Esophagus (tissue), 2 donors: ENCODE measurements around the gene SLC25A47. TPM values are rescaled to one million over a fixed set of nuclear protein-coding genes. Genes with fewer than 3 reads are reported as not detected.
"Not testable (repeated sequence)": the region's sequence is repeated elsewhere in the genome, so short reads cannot be mapped to it uniquely, and the experiment has no call there.

Experiments used
- H3K27ac ChIP-seq, 2 donors: one replicate each; pipeline ENCODE4 v1.5.1; 2013; ENCODE audit warnings: low read depth in 2 of 2, mild to moderate bottlenecking in 2 of 2, inconsistent platforms in 1 of 2, low read length in 1 of 2, moderate library complexity in 1 of 2
- H3K27me3 ChIP-seq, 2 donors: one replicate each; pipeline ENCODE4 v1.6.1; 2013; ENCODE audit warnings: low read length in 2 of 2, control low read depth in 1 of 2, mild to moderate bottlenecking in 1 of 2; ENCODE audit not compliant: insufficient read depth in 2 of 2, control insufficient read depth in 1 of 2
- H3K36me3 ChIP-seq, 2 donors: one replicate each; pipeline ENCODE4 v1.6.1; 2013; ENCODE audit warnings: low read length in 1 of 2; ENCODE audit not compliant: control insufficient read depth in 2 of 2, insufficient read depth in 2 of 2
- H3K4me1 ChIP-seq, 2 donors: one replicate each; pipeline ENCODE4 v1.6.1; 2013; ENCODE audit warnings: low read length in 1 of 2; ENCODE audit not compliant: control insufficient read depth in 2 of 2, insufficient read depth in 2 of 2
- H3K4me3 ChIP-seq, 2 donors: one replicate each; pipeline ENCODE4 v1.5.1; 2013; ENCODE audit warnings: low read length in 2 of 2, mild to moderate bottlenecking in 2 of 2, low read depth in 1 of 2, moderate library complexity in 1 of 2
- H3K9me3 ChIP-seq, 2 donors: one replicate each; pipeline ENCODE4 v1.6.1; 2013; ENCODE audit warnings: mild to moderate bottlenecking in 2 of 2, low read depth in 1 of 2, low read length in 1 of 2, moderate library complexity in 1 of 2; ENCODE audit not compliant: control insufficient read depth in 2 of 2, insufficient read depth in 1 of 2
- WGBS, 2 donors: extraction: QIAGEN DNeasy Blood & Tissue Kit; methylation state at CpG; one replicate each; pipeline ENCODE4 v1.1.7; 2013; 5-methylcytosine and 5-hydroxymethylcytosine counted together
- polyA plus RNA-seq, 2 donors: library from polyadenylated mRNA; stranded (reverse); fragments of 200-250 nt; gene quantifications; one replicate each; pipeline ENCODE4 v1.2.3, GENCODE V29; 2013
- donor health status: healthy with polysubstance abuse.
- donor health status: Bipolar disorder and iron deficiency.

The SLC25A47 gene
- polyA plus RNA-seq, 2 donors, result 0.01 to 0.04 TPM

DNA sequence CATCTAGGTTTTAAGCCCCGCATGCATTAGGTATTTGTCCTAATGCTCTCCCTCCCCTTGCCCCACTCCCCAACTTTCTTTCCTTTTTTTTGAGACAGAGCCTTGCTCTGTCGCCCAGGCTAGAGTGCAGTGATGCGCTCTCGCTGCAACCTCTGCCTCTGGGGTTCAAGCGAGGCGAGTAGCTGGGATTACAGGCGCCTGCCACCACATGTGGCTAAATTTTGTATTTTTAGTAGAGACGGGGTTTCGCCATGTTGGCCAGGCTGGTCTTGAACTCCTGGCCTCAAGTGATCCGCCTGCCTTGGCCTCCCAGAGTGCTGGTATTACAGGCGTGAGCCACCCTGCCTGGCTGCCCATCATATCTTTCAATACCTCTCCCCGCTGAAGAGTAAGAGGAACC lies 19.7 kb downstream of the SLC25A47 start:
- H3K27me3 ChIP-seq, H3K4me1 ChIP-seq, H3K9me3 ChIP-seq, H3K27ac ChIP-seq, H3K4me3 ChIP-seq: not testable (repeated sequence)
- peaks cover 0 to 16% of the 10 kb centered on the region in 2 donors for H3K36me3 ChIP-seq
- 97% methylated on average over 12 of the region's 12 CpGs for WGBS, 2 donors

DNA sequence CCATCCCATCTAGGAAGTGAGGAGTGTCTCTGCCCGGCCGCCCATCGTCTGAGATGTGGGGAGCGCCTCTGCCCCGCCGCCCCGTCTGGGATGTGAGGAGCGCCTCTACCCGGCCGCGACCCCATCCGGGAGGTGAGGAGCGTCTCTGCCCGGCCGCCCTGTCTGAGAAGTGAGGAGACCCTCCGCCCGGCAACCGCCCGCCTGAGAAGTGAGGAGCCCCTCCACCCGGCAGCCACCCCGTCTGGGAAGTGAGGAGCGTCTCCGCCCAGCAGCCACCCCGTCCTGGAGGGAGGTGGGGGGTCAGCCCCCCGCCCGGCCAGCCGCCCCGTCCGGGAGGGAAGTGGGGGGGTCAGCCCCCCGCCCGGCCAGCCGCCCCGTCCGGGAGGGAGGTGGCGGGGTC lies 21.5 kb downstream of the SLC25A47 start:
- not testable (repeated sequence) for H3K27me3 ChIP-seq, H3K4me1 ChIP-seq, H3K9me3 ChIP-seq, H3K27ac ChIP-seq, H3K4me3 ChIP-seq
- 88 to 91% methylated on average over 6 to 31 of the region's 35 CpGs for WGBS, 2 donors
- peaks cover 6 to 26% of the 10 kb centered on the region in 2 donors for H3K36me3 ChIP-seq

DNA sequence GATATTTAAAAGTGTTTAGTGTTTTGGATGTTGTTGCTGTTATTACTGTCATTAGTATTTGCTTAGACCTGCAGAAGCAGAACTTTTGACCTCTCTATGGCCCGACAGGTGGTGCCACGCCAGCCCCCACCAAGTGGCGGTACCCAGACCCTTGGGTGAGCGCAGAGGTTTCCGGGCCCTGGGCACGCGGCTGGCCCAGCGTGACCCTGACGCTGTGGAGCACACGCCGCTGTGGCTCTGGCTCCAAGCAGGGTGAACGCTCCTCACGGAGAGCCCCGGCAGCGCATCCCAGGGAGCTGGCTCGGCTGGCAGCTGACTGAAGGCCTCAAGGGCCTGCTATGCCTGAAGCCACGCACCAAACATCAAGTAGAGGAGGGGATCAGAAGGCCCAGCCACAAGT lies 22.6 kb downstream of the SLC25A47 start:
- Histone ChIP-seq H3K27ac (no peak overlapping the region), H3K27me3 (no peaks in the 10 kb centered on the region), H3K4me3 (no peak overlapping the region), H3K4me1 (no peaks in the 10 kb centered on the region), H3K36me3 (peaks cover 10 to 26% of the 10 kb centered on the region in 2 donors), H3K9me3 (no peaks in the 10 kb centered on the region)
- 97 to 98% methylated on average over 17 of the region's 17 CpGs for WGBS, 2 donors

DNA sequence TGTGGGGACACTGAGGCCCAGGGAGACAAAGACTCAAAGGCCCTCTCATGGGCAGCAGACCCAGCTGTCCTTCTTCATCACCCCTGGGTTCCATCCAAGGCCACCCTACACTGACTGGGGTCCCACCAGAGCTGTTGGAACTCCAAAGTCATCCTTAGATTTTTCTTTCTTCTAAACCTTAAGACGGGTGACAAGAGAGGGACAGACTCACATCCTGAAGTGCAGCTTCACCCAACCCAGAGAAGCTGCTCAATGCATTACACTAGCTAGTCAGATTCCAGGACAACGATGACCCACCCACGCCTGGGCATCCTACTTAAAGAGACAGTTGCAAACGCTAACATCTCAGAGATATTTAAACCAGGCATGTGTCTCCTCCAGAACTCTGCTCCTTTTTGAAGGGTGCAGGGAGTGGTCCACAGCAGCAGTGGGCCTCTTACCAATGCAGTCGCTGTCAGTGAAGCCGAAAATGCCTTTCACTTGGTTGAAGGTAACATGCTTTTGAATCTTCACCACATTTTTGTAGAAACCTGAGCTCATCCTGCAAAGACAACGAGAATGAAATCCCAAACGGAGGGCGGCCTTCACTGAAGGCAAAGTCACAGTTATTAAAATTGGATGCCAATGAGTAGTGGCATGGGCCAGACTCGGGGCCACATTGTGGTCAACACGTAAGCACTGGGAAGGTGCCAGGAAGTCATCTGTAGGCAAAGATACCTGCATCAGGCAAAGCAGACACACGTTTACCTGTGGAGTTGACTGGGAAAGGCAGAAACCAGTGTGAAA lies 23.4 kb downstream of the SLC25A47 start:
- peaks cover 13 to 27% of the 10 kb centered on the region in 2 donors for H3K36me3 ChIP-seq
- no peaks in the 10 kb centered on the region for H3K9me3 ChIP-seq
- no peaks in the 10 kb centered on the region for H3K4me1 ChIP-seq
- H3K27ac ChIP-seq, result no peak overlapping the region
- no peak overlapping the region for H3K4me3 ChIP-seq
- 91 to 92% methylated on average over 12 of the region's 12 CpGs for WGBS, 2 donors
- H3K27me3 ChIP-seq, result no peaks in the 10 kb centered on the region

DNA sequence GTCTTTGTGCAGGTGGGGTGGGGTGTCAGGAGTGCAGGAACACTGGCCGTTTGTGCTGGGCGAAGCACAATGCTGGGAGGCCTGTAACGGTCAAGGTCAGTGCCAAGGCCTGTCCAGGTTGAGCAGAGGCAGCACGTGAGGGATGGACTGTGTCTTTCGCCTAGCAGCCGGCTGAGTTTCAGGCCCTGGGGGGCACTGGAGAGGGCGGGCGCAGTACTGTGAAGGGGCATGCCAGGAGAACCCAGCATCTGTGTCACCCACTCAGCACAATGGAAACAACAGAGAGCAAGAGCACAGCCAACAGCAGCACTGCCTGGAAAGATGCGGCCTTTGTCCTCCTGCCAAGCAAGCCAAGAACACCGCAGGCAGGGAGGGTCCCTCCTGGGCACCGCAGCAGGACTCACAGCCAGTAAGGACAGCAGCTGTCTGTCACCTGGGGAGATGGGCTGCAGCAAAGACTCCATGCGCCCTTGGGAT lies 25.2 kb downstream of the SLC25A47 start:
- 84 to 94% methylated on average over 12 of the region's 12 CpGs for WGBS, 2 donors
- H3K36me3 ChIP-seq, result peaks cover 14 to 27% of the 10 kb centered on the region in 2 donors
- no peaks in the 10 kb centered on the region for H3K27me3 ChIP-seq
- no peaks in the 10 kb centered on the region for H3K4me1 ChIP-seq
- H3K9me3 ChIP-seq, result no peaks in the 10 kb centered on the region
- H3K27ac ChIP-seq, result no peak overlapping the region
- H3K4me3 ChIP-seq, result no peak overlapping the region

DNA sequence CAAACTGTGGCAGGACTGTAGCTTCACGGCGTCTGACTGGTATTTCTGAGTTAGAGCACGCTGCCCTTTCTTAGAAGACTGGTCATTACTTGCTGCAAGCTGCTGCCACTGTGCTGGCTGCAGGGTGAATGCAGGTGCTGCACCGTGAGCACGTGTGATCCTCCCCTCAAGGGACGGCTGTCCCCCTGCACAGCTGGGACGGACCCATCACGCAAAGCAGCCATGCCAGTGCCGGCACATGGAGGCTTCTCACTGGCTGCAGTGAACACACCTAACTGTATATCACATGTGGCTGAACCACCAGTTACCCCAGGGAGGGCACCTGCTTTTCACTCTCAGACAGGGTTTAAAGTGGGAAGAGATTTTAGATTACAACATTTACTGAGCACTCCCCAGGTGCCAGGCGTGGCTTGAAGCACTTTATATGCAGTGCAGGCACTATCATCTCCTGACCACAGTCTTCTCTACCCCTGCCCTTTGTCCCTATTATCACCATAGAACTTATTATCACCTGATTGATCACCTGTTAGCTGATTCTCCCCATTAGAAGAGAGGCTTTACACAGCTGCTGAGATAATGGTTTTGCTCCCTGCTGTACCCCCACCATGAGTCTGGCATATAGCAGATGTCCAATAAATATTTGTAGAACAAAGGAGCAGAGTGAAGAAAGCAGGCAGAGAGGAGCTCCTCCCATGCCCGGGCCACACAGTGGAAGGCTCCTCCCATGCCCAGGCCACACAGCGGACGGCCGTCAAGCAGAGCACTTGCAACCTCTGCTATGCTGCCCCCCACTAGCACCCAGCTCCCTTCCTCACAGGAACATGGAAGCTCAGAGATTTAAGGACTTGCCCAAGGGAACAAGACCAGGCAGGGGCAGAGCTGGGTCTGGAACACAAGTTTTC lies 25.9 kb downstream of the SLC25A47 start:
- Histone ChIP-seq H3K36me3 (peaks cover 22 to 27% of the 10 kb centered on the region in 2 donors), H3K27ac (no peak overlapping the region)
- 78 to 89% methylated on average over 14 of the region's 14 CpGs for WGBS, 2 donors

DNA sequence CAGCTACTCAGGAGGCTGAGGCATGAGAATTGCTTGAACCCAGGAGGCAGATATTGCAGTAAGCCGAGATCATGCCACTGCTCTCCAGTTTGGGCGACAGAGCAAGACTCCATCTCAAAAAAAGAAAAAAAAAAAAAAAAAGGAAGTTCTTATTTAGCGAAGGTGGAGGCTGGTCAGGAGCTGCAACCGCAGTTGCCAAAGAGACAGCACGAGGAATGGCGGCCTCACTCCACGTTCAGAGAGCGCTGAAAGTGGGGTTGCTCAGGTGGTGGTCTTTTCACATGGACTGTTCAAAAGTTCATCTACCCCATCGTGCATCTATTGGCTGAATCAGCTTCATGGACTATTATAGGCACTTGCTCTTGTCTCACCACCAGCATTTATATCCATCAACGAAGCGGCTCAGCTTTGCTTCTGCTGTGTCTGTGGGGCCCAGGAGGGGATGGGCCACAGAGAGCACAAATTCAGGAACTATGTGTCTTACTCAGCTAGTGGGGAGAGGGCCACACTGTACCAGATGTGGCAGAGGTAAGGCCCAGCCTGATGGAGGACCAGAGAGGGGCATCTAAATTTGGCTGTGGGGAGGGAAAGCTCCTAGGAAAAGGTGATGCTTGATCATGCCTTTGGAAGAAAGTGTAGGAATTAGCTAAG lies 27.3 kb downstream of the SLC25A47 start:
- 91 to 95% methylated on average over 11 of the region's 11 CpGs for WGBS, 2 donors
- H3K4me3 ChIP-seq, result no peak overlapping the region
- H3K36me3 ChIP-seq, result peaks cover 23 to 30% of the 10 kb centered on the region in 2 donors
- no peaks in the 10 kb centered on the region for H3K27me3 ChIP-seq
- H3K9me3 ChIP-seq, result no peaks in the 10 kb centered on the region
- no peaks in the 10 kb centered on the region for H3K4me1 ChIP-seq
- no peak overlapping the region for H3K27ac ChIP-seq

More for the DNA sequence above, 25.9 kb downstream of the SLC25A47 start:
- no peaks in the 10 kb centered on the region for H3K4me1 ChIP-seq
- H3K27me3 ChIP-seq, result no peaks in the 10 kb centered on the region
- no peak overlapping the region for H3K4me3 ChIP-seq
- no peaks in the 10 kb centered on the region for H3K9me3 ChIP-seq

DNA sequence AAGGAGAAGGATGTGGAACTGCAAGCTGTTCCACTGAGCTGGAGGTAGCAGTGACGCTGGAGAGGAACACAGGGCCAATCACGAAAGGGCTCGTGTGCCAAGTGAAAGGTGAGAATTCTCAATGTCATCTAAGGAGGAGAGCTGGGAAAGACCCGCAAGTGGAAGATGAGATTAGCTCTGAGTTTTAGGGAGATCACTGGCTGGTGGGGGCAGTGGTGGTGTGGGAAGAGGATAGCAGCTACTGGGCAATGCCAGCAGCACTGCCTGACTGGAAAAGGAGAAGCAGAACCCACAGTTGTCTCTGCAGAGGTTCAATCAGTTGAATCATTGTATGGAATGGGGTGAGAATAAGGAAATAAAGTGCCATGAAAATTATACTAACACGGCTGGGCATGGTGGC lies 27.8 kb downstream of the SLC25A47 start:
- Histone ChIP-seq H3K4me1 (no peaks in the 10 kb centered on the region), H3K27ac (no peak overlapping the region), H3K27me3 (no peaks in the 10 kb centered on the region), H3K4me3 (no peak overlapping the region), H3K9me3 (no peaks in the 10 kb centered on the region), H3K36me3 (peaks cover 23 to 29% of the 10 kb centered on the region in 2 donors)
- WGBS, 2 donors, result 93 to 94% methylated on average over 5 of the region's 5 CpGs

DNA sequence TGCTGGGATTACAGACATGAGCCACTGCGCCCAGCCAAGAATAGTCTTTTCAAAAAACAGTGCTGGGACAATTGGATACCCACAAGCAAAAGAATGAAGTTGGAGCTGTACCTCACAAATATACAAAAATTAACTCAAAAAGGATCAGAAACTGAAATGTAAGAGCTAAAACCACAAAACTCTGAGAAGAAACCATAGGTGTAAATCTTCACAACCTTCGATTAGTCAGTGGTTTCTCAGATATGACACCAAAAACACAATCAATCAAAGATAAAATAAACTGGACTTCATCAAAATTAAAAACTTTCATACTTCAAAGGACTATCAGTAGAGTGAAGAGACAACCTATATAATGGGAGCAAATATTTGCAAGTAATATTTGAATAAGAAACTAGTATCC lies 35.3 kb downstream of the SLC25A47 start:
- Histone ChIP-seq H3K4me1 (peaks cover 0 to 3% of the 10 kb centered on the region in 2 donors), H3K27me3 (no peaks in the 10 kb centered on the region), H3K36me3 (peaks cover 6 to 13% of the 10 kb centered on the region in 2 donors), H3K27ac (no peak overlapping the region), H3K4me3 (no peak overlapping the region), H3K9me3 (no peaks in the 10 kb centered on the region)
- WGBS, 2 donors, result 85 to 92% methylated on average over 2 of the region's 2 CpGs
